ENCODE data around the gene CDH10. TPM values are rescaled to one million over a fixed set of nuclear protein-coding genes. Genes with fewer than 3 reads are reported as not detected.

Gene CDH10
- total and polyA plus RNA-seq, 2 donors (not counting 1 experiment from before 2014, with no cell fraction given): not detected

GRCh38 chr5:24595329-24595728 is 49.4 kb downstream of the CDH10 start:
- Mint-ChIP-seq H3K27ac (no peak overlapping the region), H3K27me3 (no peaks in the 10 kb centered on the region), H3K4me3 (no peak overlapping the region), H3K9me3 (ENCODE audit: insufficient read depth) (no peaks in the 10 kb centered on the region), H3K4me1 (no peaks in the 10 kb centered on the region)
- ChIA-PET CTCF (no interaction called here), POLR2A (no interaction called here)
- DNase-seq: no peak
- H3K4me1 ChIP-seq (ENCODE audit: control insufficient read depth in 2 of 2, insufficient read depth in 2 of 2, low read length in 2 of 2): no peaks in the 10 kb centered on the region
- no peaks in the 10 kb centered on the region for H3K79me2 ChIP-seq (ENCODE audit: control insufficient read depth, insufficient read depth, low read length)
- no CpG with 5 or more reads among the region's 2 CpGs for WGBS (ENCODE audit: insufficient coverage)
- TF ChIP-seq EZH2 (IDR thresholded peaks at IDR 0.05; ENCODE audit: borderline replicate concordance, insufficient read depth, low read depth, low read length, poor library complexity, severe bottlenecking): no peak
- TF ChIP-seq, protein P1, sequence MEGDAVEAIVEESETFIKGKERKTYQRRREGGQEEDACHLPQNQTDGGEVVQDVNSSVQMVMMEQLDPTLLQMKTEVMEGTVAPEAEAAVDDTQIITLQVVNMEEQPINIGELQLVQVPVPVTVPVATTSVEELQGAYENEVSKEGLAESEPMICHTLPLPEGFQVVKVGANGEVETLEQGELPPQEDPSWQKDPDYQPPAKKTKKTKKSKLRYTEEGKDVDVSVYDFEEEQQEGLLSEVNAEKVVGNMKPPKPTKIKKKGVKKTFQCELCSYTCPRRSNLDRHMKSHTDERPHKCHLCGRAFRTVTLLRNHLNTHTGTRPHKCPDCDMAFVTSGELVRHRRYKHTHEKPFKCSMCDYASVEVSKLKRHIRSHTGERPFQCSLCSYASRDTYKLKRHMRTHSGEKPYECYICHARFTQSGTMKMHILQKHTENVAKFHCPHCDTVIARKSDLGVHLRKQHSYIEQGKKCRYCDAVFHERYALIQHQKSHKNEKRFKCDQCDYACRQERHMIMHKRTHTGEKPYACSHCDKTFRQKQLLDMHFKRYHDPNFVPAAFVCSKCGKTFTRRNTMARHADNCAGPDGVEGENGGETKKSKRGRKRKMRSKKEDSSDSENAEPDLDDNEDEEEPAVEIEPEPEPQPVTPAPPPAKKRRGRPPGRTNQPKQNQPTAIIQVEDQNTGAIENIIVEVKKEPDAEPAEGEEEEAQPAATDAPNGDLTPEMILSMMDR (IDR thresholded peaks at IDR 0.05): no peak
- ATAC-seq (ENCODE audit: low read depth): no peak
- no peak overlapping the region for H2AFZ ChIP-seq (ENCODE audit: insufficient read depth, low read depth, low read length, poor library complexity, severe bottlenecking)
- no peak overlapping the region for H3K27ac ChIP-seq (ENCODE audit: low read length in 2 of 2)
- H3K27me3 ChIP-seq (replicated peaks in 1 of 4; ENCODE audit: control extremely low read depth in 1 of 4, control insufficient read depth in 3 of 4, insufficient read depth in 4 of 4, low read length in 3 of 4): no peaks in the 10 kb centered on the region
- intact Hi-C loops (cut with micrococcal nuclease): no loop called here
- H3K9me3 ChIP-seq (ENCODE audit: control extremely low read depth in 1 of 3, control insufficient read depth in 2 of 3, insufficient read depth in 1 of 3, low read length in 2 of 3): no peaks in the 10 kb centered on the region
- H4K20me1 ChIP-seq (ENCODE audit: control insufficient read depth, insufficient read depth, low read length, poor library complexity, severe bottlenecking): no peaks in the 10 kb centered on the region
- H3K36me3 ChIP-seq (replicated peaks in 1 of 2; ENCODE audit: control extremely low read depth in 1 of 2, control insufficient read depth in 1 of 2, extremely low read depth in 1 of 2, insufficient read depth in 2 of 2, low read length in 1 of 2): no peaks in the 10 kb centered on the region
- H3K9ac ChIP-seq (ENCODE audit: low read length): no peak overlapping the region
- no peak overlapping the region for H3K4me3 ChIP-seq (ENCODE audit: control extremely low read depth in 1 of 5, extremely low read depth in 1 of 5, insufficient read depth in 1 of 5, low read depth in 2 of 5, low read length in 4 of 5)
- no peak overlapping the region for H3K4me2 ChIP-seq (replicated peaks; ENCODE audit: low read depth, low read length, poor library complexity, severe bottlenecking)

GRCh38 chr5:24591426-24591825 is 53.4 kb downstream of the CDH10 start:
- Mint-ChIP-seq H3K27ac (no peak overlapping the region), H3K27me3 (no peaks in the 10 kb centered on the region), H3K4me1 (no peaks in the 10 kb centered on the region), H3K4me3 (no peak overlapping the region), H3K9me3 (ENCODE audit: insufficient read depth) (no peaks in the 10 kb centered on the region)
- POLR2A ChIA-PET: no interaction called here
- no peaks in the 10 kb centered on the region for H4K20me1 ChIP-seq (ENCODE audit: control insufficient read depth, insufficient read depth, low read length, poor library complexity, severe bottlenecking)
- H3K4me1 ChIP-seq (ENCODE audit: control insufficient read depth in 2 of 2, insufficient read depth in 2 of 2, low read length in 2 of 2): no peaks in the 10 kb centered on the region
- H3K36me3 ChIP-seq (replicated peaks in 1 of 2; ENCODE audit: control extremely low read depth in 1 of 2, control insufficient read depth in 1 of 2, extremely low read depth in 1 of 2, insufficient read depth in 2 of 2, low read length in 1 of 2): no peaks in the 10 kb centered on the region
- DNase-seq (no peak), ATAC-seq (ENCODE audit: low read depth) (no peak)
- no peaks in the 10 kb centered on the region for H3K79me2 ChIP-seq (ENCODE audit: control insufficient read depth, insufficient read depth, low read length)
- CTCF ChIA-PET: no interaction called here
- no peak overlapping the region for H3K27ac ChIP-seq (ENCODE audit: low read length in 2 of 2)
- H2AFZ ChIP-seq (ENCODE audit: insufficient read depth, low read depth, low read length, poor library complexity, severe bottlenecking): no peak overlapping the region
- no peaks in the 10 kb centered on the region for H3K27me3 ChIP-seq (replicated peaks in 1 of 4; ENCODE audit: control extremely low read depth in 1 of 4, control insufficient read depth in 3 of 4, insufficient read depth in 4 of 4, low read length in 3 of 4)
- intact Hi-C loops (cut with micrococcal nuclease): no loop called here
- peaks cover 0 to 2% (median 0%) of the 10 kb centered on the region in 3 donors for H3K9me3 ChIP-seq (ENCODE audit: control extremely low read depth in 1 of 3, control insufficient read depth in 2 of 3, insufficient read depth in 1 of 3, low read length in 2 of 3)
- H3K4me3 ChIP-seq (ENCODE audit: control extremely low read depth in 1 of 5, extremely low read depth in 1 of 5, insufficient read depth in 1 of 5, low read depth in 2 of 5, low read length in 4 of 5): no peak overlapping the region
- no peak overlapping the region for H3K9ac ChIP-seq (ENCODE audit: low read length)
- no peak overlapping the region for H3K4me2 ChIP-seq (replicated peaks; ENCODE audit: low read depth, low read length, poor library complexity, severe bottlenecking)
- TF ChIP-seq, protein P1 (IDR thresholded peaks at IDR 0.05): no peak
- TF ChIP-seq EZH2 (IDR thresholded peaks at IDR 0.05; ENCODE audit: borderline replicate concordance, insufficient read depth, low read depth, low read length, poor library complexity, severe bottlenecking): no peak

Measured in B cell (primary cell).